ENCODE data around the gene PRDX5. TPM values are rescaled to one million over a fixed set of nuclear protein-coding genes. Genes with fewer than 3 reads are reported as not detected.

Gene PRDX5
- total RNA-seq, 2 donors from 2014 or later = 401 to 435 TPM

DNA sequence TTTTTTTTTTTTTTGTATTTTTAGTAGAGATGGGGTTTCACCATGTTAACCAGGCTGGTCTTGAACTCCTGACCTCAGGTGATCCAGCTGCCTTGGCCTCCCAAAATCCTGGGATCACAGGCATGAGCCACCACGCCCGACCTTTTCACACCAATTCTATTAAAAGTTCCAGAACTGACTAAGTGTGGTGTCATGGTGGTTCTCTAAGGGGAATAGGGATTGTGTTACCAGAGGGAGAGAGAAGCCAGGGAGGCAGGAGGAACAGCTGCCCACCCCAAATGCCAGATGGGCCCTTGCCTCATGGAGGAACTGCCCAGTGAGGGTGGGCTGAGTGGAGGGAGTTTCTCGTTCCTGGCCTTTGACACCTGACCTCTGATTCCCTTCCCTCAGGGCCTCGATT lies 47.0 kb downstream of the PRDX5 start:
- peaks cover 70% of the 10 kb centered on the region for H3K36me3 ChIP-seq
- no peak overlapping the region for H3K27ac ChIP-seq
- no peaks in the 10 kb centered on the region for H3K27me3 ChIP-seq
- H3K9me3 ChIP-seq = no peaks in the 10 kb centered on the region
- TF ChIP-seq, protein P1, sequence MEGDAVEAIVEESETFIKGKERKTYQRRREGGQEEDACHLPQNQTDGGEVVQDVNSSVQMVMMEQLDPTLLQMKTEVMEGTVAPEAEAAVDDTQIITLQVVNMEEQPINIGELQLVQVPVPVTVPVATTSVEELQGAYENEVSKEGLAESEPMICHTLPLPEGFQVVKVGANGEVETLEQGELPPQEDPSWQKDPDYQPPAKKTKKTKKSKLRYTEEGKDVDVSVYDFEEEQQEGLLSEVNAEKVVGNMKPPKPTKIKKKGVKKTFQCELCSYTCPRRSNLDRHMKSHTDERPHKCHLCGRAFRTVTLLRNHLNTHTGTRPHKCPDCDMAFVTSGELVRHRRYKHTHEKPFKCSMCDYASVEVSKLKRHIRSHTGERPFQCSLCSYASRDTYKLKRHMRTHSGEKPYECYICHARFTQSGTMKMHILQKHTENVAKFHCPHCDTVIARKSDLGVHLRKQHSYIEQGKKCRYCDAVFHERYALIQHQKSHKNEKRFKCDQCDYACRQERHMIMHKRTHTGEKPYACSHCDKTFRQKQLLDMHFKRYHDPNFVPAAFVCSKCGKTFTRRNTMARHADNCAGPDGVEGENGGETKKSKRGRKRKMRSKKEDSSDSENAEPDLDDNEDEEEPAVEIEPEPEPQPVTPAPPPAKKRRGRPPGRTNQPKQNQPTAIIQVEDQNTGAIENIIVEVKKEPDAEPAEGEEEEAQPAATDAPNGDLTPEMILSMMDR (IDR thresholded peaks at IDR 0.05) = no peak
- peaks cover 0 to 8% of the 10 kb centered on the region in 2 donors for H3K4me1 ChIP-seq
- H3K4me3 ChIP-seq = no peak overlapping the region
- no peak for DNase-seq (ENCODE audit: low spot score)

DNA sequence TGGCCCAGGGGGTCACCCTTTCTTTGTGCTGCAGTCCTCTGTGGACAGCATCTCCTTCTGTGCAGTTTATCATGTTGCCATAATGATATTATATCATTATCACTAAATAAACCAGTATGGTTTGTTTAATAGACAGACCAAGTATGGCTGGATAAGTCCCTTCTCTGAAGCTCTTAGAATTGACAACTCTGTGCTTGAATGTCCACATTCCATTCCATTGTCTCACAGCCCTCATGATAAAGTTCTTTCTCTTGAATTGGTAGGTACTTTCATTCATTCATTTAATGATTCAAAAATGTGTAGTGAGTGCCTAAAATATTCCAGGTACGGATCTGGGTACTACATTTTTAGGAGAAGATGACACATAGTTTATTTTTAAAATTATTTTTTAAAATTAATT lies 48.8 kb downstream of the PRDX5 start:
- peaks cover 67% of the 10 kb centered on the region for H3K36me3 ChIP-seq
- H3K27me3 ChIP-seq = no peaks in the 10 kb centered on the region
- no peaks in the 10 kb centered on the region for H3K9me3 ChIP-seq
- no peak for DNase-seq (ENCODE audit: low spot score)
- no peak overlapping the region for H3K27ac ChIP-seq
- no peak overlapping the region for H3K4me3 ChIP-seq
- TF ChIP-seq, protein P1 (IDR thresholded peaks at IDR 0.05) = no peak
- no peaks in the 10 kb centered on the region for H3K4me1 ChIP-seq

DNA sequence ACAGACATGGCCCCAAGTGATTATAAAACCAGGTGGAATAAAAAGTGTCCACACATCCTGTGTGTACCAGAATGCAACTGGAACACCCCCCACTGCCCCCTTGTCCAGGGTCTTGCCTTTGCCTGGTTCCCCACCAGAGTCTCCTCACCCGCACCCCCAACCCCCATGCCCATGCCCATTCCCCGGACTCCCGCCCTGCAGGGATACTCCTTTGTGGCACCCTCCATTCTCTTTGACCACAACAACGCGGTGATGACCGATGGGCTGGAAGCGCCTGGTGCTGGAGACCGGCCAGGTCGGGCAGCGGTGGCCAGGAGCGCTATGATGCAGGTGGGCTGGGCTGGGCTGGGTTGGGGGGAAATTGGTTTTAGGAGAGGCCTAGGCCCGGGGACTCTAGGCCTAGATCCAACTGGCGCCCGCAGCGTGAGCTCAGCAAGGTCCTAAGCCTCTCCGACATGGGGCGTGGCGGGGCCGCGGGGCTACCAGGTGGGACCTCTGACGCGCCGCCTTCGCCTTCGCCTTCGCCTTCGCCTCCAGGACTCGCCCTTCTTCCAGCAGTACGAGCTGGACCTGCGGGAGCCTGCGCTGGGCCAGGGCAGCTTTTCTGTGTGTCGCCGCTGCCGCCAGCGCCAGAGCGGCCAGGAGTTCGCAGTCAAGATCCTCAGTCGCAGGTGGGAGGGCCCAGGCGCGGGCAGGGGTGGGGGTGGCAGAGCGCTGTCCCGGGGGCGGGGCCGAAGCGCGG lies 50.2 kb downstream of the PRDX5 start:
- no peaks in the 10 kb centered on the region for H3K4me1 ChIP-seq
- H3K4me3 ChIP-seq = no peak overlapping the region
- H3K27me3 ChIP-seq = no peaks in the 10 kb centered on the region
- no peak for DNase-seq (ENCODE audit: low spot score)
- H3K36me3 ChIP-seq = peaks cover 55% of the 10 kb centered on the region
- TF ChIP-seq, protein P1 (IDR thresholded peaks at IDR 0.05) = no peak
- H3K9me3 ChIP-seq = no peaks in the 10 kb centered on the region
- no peak overlapping the region for H3K27ac ChIP-seq

DNA sequence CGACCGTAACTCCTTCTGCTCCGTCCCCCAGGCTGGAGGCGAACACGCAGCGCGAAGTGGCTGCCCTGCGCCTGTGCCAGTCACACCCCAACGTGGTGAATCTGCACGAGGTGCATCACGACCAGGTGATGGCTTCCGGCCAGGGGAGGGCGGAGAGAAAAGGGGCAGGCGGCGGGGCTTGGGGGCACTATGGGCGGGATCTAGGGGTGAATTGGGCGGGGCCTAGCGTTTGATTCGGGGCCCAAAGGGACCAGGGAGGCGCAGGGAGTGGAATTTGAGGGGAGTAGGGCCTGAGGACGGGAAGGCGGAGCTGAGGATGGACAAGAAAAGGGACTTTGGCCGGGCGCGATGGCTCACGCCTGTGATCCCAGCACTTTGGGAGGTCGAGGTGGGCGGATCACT lies 50.8 kb downstream of the PRDX5 start:
- Histone ChIP-seq H3K27ac (no peak overlapping the region), H3K4me3 (no peak overlapping the region), H3K36me3 (peaks cover 54% of the 10 kb centered on the region), H3K9me3 (no peaks in the 10 kb centered on the region), H3K4me1 (no peaks in the 10 kb centered on the region), H3K27me3 (no peaks in the 10 kb centered on the region)
- no peak for DNase-seq (ENCODE audit: low spot score)
- TF ChIP-seq, protein P1 (IDR thresholded peaks at IDR 0.05) = no peak

DNA sequence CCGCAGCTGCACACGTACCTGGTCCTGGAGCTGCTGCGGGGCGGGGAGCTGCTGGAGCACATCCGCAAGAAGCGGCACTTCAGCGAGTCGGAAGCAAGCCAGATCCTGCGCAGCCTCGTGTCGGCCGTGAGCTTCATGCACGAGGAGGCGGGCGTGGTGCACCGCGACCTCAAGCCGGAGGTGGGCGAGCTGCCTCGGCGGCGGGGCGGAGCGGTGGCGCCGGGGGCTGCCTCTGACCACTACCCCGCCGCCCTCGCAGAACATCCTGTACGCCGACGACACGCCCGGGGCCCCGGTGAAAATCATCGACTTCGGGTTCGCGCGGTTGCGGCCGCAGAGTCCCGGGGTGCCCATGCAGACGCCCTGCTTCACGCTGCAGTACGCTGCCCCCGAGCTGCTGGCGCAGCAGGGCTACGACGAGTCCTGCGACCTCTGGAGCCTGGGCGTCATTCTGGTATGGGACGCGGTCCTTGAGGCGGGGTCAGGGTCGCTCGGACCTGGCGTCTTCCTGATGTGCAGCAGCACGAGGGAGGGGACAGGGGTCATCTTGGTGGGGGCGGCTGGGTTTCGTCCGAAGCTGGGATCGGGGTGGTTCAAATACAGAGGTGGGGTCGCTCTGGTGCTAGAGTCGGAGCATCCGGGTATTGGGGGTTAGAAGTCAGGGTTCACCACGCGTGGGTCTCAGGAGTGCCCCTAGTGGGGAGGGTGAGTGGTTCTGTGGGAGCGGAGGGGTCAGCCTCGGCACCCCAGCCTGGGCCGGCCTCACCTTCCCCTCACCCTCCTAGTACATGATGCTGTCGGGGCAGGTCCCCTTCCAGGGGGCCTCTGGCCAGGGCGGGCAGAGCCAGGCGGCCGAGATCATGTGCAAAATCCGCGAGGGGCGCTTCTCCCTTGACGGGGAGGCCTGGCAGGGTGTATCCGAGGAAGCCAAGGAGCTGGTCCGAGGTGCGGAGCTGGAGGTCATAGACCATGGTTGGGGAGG lies 51.8 kb downstream of the PRDX5 start:
- no peak for DNase-seq (ENCODE audit: low spot score)
- H3K9me3 ChIP-seq = no peaks in the 10 kb centered on the region
- peaks cover 54% of the 10 kb centered on the region for H3K36me3 ChIP-seq
- H3K4me3 ChIP-seq = no peak overlapping the region
- TF ChIP-seq, protein P1 (IDR thresholded peaks at IDR 0.05) = no peak
- no peaks in the 10 kb centered on the region for H3K27me3 ChIP-seq
- no peak overlapping the region for H3K27ac ChIP-seq
- no peaks in the 10 kb centered on the region for H3K4me1 ChIP-seq

Measured in right atrium auricular region (tissue), 2 donors.